ENCODE data around the gene SCFD2.
"Not testable (repeated sequence)": the region's sequence is repeated elsewhere in the genome, so short reads cannot be mapped to it uniquely, and the experiment has no call there.

SCFD2 gene

GRCh38 chr4:53039741-53040458 lies 326.0 kb downstream of the SCFD2 start:
- Histone ChIP-seq H2AFZ (ENCODE audit: low read length) (no peak overlapping the region), H3K4me3 (ENCODE audit: low read depth, low read length, poor library complexity, severe bottlenecking) (no peak overlapping the region), H3K27ac (ENCODE audit: low read depth, low read length, poor library complexity, severe bottlenecking) (no peak overlapping the region), H3K36me3 (ENCODE audit: insufficient read depth, low read length) (no peaks in the 10 kb centered on the region), H3K9me2 (ENCODE audit: low read depth, low read length) (no peaks in the 10 kb centered on the region), H4K20me1 (ENCODE audit: insufficient read depth, low read length) (no peaks in the 10 kb centered on the region), H3K27me3 (ENCODE audit: insufficient read depth, low read length) (no peaks in the 10 kb centered on the region), H3K79me2 (ENCODE audit: insufficient read depth, low read length) (no peaks in the 10 kb centered on the region), H3F3A (ENCODE audit: insufficient read depth, low read length) (no peaks in the 10 kb centered on the region; the same call in 1 of the 2 replicates), H3K4me2 (ENCODE audit: low read length) (no peak overlapping the region), H3K9me3 (ENCODE audit: low read length) (no peaks in the 10 kb centered on the region), H3K4me1 (ENCODE audit: insufficient read depth, low read length, severe bottlenecking) (no peaks in the 10 kb centered on the region), H3K9ac (ENCODE audit: low read length) (no peak overlapping the region)
- TF ChIP-seq EZH2 (IDR thresholded peaks at IDR 0.05; ENCODE audit: borderline replicate concordance, low read length), result no peak
- no peak for TF ChIP-seq CTCF (IDR thresholded peaks at IDR 0.05; ENCODE audit: low read length)

GRCh38 chr4:53037892-53038291 lies 328.0 kb downstream of the SCFD2 start:
- Histone ChIP-seq H3K9me2 (ENCODE audit: low read depth, low read length) (no peaks in the 10 kb centered on the region), H3K9ac (ENCODE audit: low read length) (no peak overlapping the region), H3K9me3 (ENCODE audit: low read length) (no peaks in the 10 kb centered on the region), H3K36me3 (ENCODE audit: insufficient read depth, low read length) (no peaks in the 10 kb centered on the region), H3F3A (ENCODE audit: insufficient read depth, low read length) (no peaks in the 10 kb centered on the region; the same call in 1 of the 2 replicates), H3K4me1 (ENCODE audit: insufficient read depth, low read length, severe bottlenecking) (no peaks in the 10 kb centered on the region), H3K4me2 (ENCODE audit: low read length) (no peak overlapping the region), H2AFZ (ENCODE audit: low read length) (no peak overlapping the region), H4K20me1 (ENCODE audit: insufficient read depth, low read length) (no peaks in the 10 kb centered on the region), H3K27ac (ENCODE audit: low read depth, low read length, poor library complexity, severe bottlenecking) (no peak overlapping the region), H3K79me2 (ENCODE audit: insufficient read depth, low read length) (no peaks in the 10 kb centered on the region), H3K27me3 (ENCODE audit: insufficient read depth, low read length) (no peaks in the 10 kb centered on the region), H3K4me3 (ENCODE audit: low read depth, low read length, poor library complexity, severe bottlenecking) (no peak overlapping the region)
- TF ChIP-seq EZH2 (IDR thresholded peaks at IDR 0.05; ENCODE audit: borderline replicate concordance, low read length) (no peak), CTCF (IDR thresholded peaks at IDR 0.05; ENCODE audit: low read length) (no peak)

- not testable (repeated sequence) for H3F3A ChIP-seq (ENCODE audit: insufficient read depth, low read length); H3K4me1 ChIP-seq (ENCODE audit: insufficient read depth, low read length, severe bottlenecking); H3K4me3 ChIP-seq (ENCODE audit: low read depth, low read length, poor library complexity, severe bottlenecking)
Measured at GRCh38 chr4:53032908-53033307, 333.0 kb downstream of the SCFD2 start.

GRCh38 chr4:53026233-53026632 lies 339.6 kb downstream of the SCFD2 start:
- no peaks in the 10 kb centered on the region for H3K9me2 ChIP-seq (ENCODE audit: low read depth, low read length)
- no peaks in the 10 kb centered on the region for H4K20me1 ChIP-seq (ENCODE audit: insufficient read depth, low read length)
- H3F3A ChIP-seq (ENCODE audit: insufficient read depth, low read length), result no peaks in the 10 kb centered on the region
- H3K27ac ChIP-seq (ENCODE audit: low read depth, low read length, poor library complexity, severe bottlenecking), result no peak overlapping the region
- H3K4me1 ChIP-seq (ENCODE audit: insufficient read depth, low read length, severe bottlenecking), result no peaks in the 10 kb centered on the region
- H3K27me3 ChIP-seq (ENCODE audit: insufficient read depth, low read length), result no peaks in the 10 kb centered on the region
- no peak overlapping the region for H3K4me2 ChIP-seq (ENCODE audit: low read length)
- TF ChIP-seq CTCF (IDR thresholded peaks at IDR 0.05; ENCODE audit: low read length) (no peak), EZH2 (IDR thresholded peaks at IDR 0.05; ENCODE audit: borderline replicate concordance, low read length) (no peak)
- H3K79me2 ChIP-seq (ENCODE audit: insufficient read depth, low read length), result no peaks in the 10 kb centered on the region
- no peak overlapping the region for H3K4me3 ChIP-seq (ENCODE audit: low read depth, low read length, poor library complexity, severe bottlenecking)
- no peak overlapping the region for H3K9ac ChIP-seq (ENCODE audit: low read length)
- H2AFZ ChIP-seq (ENCODE audit: low read length), result no peak overlapping the region
- H3K36me3 ChIP-seq (ENCODE audit: insufficient read depth, low read length), result no peaks in the 10 kb centered on the region
- no peaks in the 10 kb centered on the region for H3K9me3 ChIP-seq (ENCODE audit: low read length)

More at GRCh38 chr4:53032908-53033307, 333.0 kb downstream of the SCFD2 start:
- H3K27me3 ChIP-seq (ENCODE audit: insufficient read depth, low read length); H3K9ac ChIP-seq (ENCODE audit: low read length); H2AFZ ChIP-seq (ENCODE audit: low read length); H3K4me2 ChIP-seq (ENCODE audit: low read length); H3K9me2 ChIP-seq (ENCODE audit: low read depth, low read length); H3K9me3 ChIP-seq (ENCODE audit: low read length); H4K20me1 ChIP-seq (ENCODE audit: insufficient read depth, low read length); H3K36me3 ChIP-seq (ENCODE audit: insufficient read depth, low read length); H3K79me2 ChIP-seq (ENCODE audit: insufficient read depth, low read length); H3K27ac ChIP-seq (ENCODE audit: low read depth, low read length, poor library complexity, severe bottlenecking): not testable (repeated sequence)
